GM08714 (cell line): ENCODE measurements around the gene PRKCA.

ENCODE experiments used
- H3K4me3 ChIP-seq: fragments of 200-500 bp; sonication (Bioruptor generic); 2 replicates; pipeline ENCODE4 v1.5.1; 2014; ENCODE audit warnings: mild to moderate bottlenecking, low read length, inconsistent platforms
- ZNF274 ChIP-seq: IDR thresholded peaks from 2 replicates; pipeline ENCODE4 v1.6.1; 2012; ENCODE audit warnings: mild to moderate bottlenecking, low read depth, low read length

PRKCA gene

GRCh38 chr17:66819466-66819865, 517.1 kb downstream of the PRKCA start:
- H3K4me3 ChIP-seq, result no peak overlapping the region
- no peak for TF ChIP-seq ZNF274

- no peak for TF ChIP-seq ZNF274
- no peak overlapping the region for H3K4me3 ChIP-seq
Observed at GRCh38 chr17:66822009-66822408, 519.6 kb downstream of the PRKCA start.

GRCh38 chr17:66826856-66827255, 524.4 kb downstream of the PRKCA start:
- TF ChIP-seq ZNF274, result no peak

GRCh38 chr17:66829386-66829864, 527.0 kb downstream of the PRKCA start:
- no peak overlapping the region for H3K4me3 ChIP-seq
- no peak for TF ChIP-seq ZNF274

More at GRCh38 chr17:66826856-66827255, 524.4 kb downstream of the PRKCA start:
- no peak overlapping the region for H3K4me3 ChIP-seq

- TF ChIP-seq ZNF274, result no peak
- H3K4me3 ChIP-seq, result no peak overlapping the region
Observed at GRCh38 chr17:66829883-66830282, 527.5 kb downstream of the PRKCA start.

- TF ChIP-seq ZNF274, result no peak
- no peak overlapping the region for H3K4me3 ChIP-seq
Observed at GRCh38 chr17:66830451-66830850, 528.0 kb downstream of the PRKCA start.

GRCh38 chr17:66831383-66832210, 529.2 kb downstream of the PRKCA start:
- TF ChIP-seq ZNF274, result no peak
- no peak overlapping the region for H3K4me3 ChIP-seq

GRCh38 chr17:66833201-66833600, 530.8 kb downstream of the PRKCA start:
- H3K4me3 ChIP-seq, result no peak overlapping the region
- no peak for TF ChIP-seq ZNF274

- TF ChIP-seq ZNF274, result no peak
- no peak overlapping the region for H3K4me3 ChIP-seq
Observed at GRCh38 chr17:66834426-66834918, 532.1 kb downstream of the PRKCA start.

- H3K4me3 ChIP-seq, result no peak within 1 kb of the TSS
- TF ChIP-seq ZNF274, result no peak
Observed at GRCh38 chr17:66834919-66835454, 532.6 kb downstream of the PRKCA start, which contains the start of gene CACNG5. CACNG5 (plus strand) TSS chr17:66835117; CDS start chr17:66877333, 42,216 bp downstream.

- no peak for TF ChIP-seq ZNF274
- no peak overlapping the region for H3K4me3 ChIP-seq
Observed at GRCh38 chr17:66835476-66835875, 533.1 kb downstream of the PRKCA start.

GRCh38 chr17:66836063-66837005, 533.9 kb downstream of the PRKCA start:
- TF ChIP-seq ZNF274, result no peak
- H3K4me3 ChIP-seq, result no peak overlapping the region

GRCh38 chr17:66837226-66837625, 534.8 kb downstream of the PRKCA start:
- H3K4me3 ChIP-seq, result no peak overlapping the region
- TF ChIP-seq ZNF274, result no peak
